K562 treated with DMSO at 1 percent for 12 hours (cell line): ENCODE results near the gene SCN1A. TPM values are rescaled to one million over a fixed set of nuclear protein-coding genes. Genes with fewer than 3 reads are reported as not detected.

Source experiments
- total RNA-seq: library from RNA; unstranded; fragments of 300-600 nt; gene quantifications from 2 replicates; pipeline ENCODE4 v1.2.3, GENCODE V29; 2022; ENCODE audit not compliant: insufficient read depth

Gene SCN1A
- total RNA-seq: not detected in 2 replicates

DNA sequence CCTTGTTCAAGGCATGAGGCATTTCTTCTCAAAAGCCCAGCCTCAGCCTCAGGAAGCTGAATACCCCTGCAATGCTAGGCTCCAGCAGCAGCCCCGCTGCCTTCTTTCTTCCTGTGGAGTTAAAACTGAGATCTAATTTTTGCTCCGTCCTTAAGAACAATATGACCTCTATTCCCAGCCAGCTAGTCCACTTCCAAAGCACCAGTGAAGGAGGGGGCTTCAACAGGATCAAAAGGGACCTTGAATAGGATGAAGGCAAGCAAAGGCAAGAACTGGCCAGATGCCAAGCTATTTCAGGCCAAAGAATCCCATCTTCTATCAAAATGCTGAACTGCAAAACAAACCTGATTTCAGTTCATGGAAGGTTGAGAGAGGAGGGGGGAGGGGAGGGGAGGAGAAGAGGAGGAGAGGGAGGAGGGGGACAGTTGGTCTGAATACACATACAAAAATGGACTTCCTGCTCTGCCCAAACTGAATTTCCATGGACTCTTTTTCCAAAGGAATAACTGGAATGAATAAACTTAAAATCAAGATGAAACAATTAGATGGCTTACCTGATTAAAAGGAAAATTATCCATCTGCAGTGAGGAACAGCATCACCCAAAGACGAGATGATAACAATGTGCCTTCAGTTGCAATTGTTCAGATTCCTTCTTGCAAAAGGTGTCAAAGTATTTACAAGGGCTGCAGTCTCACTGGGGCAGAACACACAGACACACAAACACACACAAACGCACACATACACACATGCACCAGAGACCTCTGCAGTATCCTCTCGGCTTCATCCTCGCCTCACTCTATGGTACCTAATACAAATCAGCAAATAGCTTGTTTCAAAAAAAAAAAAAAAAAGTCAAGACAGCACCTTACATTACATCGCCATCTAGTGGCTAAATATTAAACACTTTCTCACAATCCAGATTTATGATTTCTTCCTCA is at the start of gene SCN1A:
SCN1A (minus strand) TSS at position 804 of the 939 bp plus-strand sequence. CDS start 54,399 bp downstream, outside the sequence.

DNA sequence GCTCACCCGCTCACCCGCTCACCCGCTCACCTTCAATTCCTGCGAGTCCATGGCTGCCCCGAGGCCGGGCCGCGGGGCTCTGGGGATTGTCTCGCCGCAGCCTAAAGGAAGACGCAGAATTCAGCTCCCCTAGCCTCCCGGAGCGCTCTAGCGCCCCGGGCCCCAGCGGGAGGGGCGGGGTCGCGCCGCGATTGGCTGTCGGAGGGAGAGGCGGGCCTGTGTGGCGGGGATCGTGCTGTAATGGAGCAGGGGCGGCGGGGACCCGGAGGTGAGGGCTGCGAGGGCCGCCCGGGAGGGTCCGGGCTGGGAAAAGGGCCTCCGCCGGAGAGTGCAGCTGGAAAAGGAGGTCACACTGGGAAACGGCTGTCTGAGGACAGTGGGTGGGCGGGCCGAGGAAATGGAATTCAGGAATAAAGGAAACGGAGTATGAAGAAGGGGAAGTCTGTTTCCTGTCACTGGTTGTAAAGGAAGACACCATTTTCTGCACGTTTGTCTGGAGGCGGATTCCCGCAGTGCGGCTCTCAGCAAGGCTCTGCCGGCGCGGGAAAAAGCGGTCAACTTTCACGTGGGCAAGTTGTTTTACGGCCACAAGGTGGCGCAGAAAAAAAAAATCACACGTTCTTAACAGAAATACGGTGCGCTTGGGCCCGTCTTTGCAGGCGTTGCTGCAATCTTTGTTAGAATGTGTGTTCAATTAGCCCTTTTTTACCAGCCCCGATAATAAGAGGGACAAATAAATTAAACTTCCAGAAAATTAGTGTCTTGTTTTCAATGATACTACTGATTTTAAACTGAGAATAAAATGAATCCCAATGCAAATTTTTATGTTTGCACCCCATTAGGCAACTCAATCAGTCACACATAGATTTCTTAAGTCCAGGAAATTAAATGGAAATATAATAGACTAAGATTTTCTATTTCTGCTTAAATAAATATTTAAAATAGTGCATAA is 173.9 kb downstream of the SCN1A start, which contains the start of gene TTC21B:
TTC21B (minus strand) TSS at position 122 of the 952 bp plus-strand sequence; CDS start at position 51, 71 bp downstream.

Other genes with a start within 250 kb of the SCN1A start
- gene TTC21B, start 174.2 kb downstream of the SCN1A start, total RNA-seq: 3.9 and 10.1 TPM in 2 replicates
- 5.0 and 22.8 TPM in 2 replicates for gene SCN9A, start 247.9 kb upstream of the SCN1A start, total RNA-seq